ENCODE data around the gene CCL16. TPM values are rescaled to one million over a fixed set of nuclear protein-coding genes. Genes with fewer than 3 reads are reported as not detected.
A peak's percentile ranks its signal among the peaks of the same experiment; 100 is the strongest.

The CCL16 gene
- total and polyA plus RNA-seq, 2 of the 8 experiments (the other 6 are each of a cell fraction or from before 2014, with no cell fraction given) = not detected

GRCh38 chr17:36001110-36001771, 19.9 kb upstream of the CCL16 start, which contains the start of gene CCL15:
Gene CCL15 (minus strand): TSS chr17:36001553. CDS start chr17:36001492, 61 bp downstream.
- Histone ChIP-seq H3K56ac (replicated peaks; ENCODE audit: insufficient read length, low read depth, low read length) (no peak within 1 kb of the TSS), H4K8ac (ENCODE audit: extremely low read depth, insufficient read depth, low read length) (peak within 1 kb of the TSS; percentile 12; the same call in 1 of the 2 replicates), H2BK20ac (ENCODE audit: low read length) (no peak within 1 kb of the TSS), H3K18ac (ENCODE audit: extremely low read depth, low read length) (no peak within 1 kb of the TSS), H3K4me3 (ENCODE audit: extremely low read depth in 1 of 4, insufficient read depth in 2 of 4, low read depth in 3 of 4, low read length in 4 of 4) (no peak within 1 kb of the TSS), H4K20me1 (replicated peaks in 1 of 2; ENCODE audit: control insufficient read depth in 1 of 2, insufficient read depth in 2 of 2, low read length in 2 of 2) (no peaks in the 10 kb centered on the region), H3K9ac (replicated peaks in 1 of 4; ENCODE audit: extremely low read depth in 1 of 4, low read depth in 3 of 4, low read length in 3 of 4) (no peak within 1 kb of the TSS), H3K36me3 (ENCODE audit: control insufficient read depth in 2 of 4, insufficient read depth in 4 of 4, low read length in 3 of 4) (no peaks in the 10 kb centered on the region), H2AFZ (ENCODE audit: low read length) (no peak within 1 kb of the TSS), H3K4ac (replicated peaks; ENCODE audit: insufficient read length, low read depth, low read length) (no peak within 1 kb of the TSS), H3K79me2 (ENCODE audit: control insufficient read depth in 1 of 2, insufficient read depth in 2 of 2, low read length in 2 of 2) (no peaks in the 10 kb centered on the region), H3K23me2 (ENCODE audit: low read depth, low read length) (no peaks in the 10 kb centered on the region), H2BK120ac (replicated peaks; ENCODE audit: low read depth, low read length) (no peak within 1 kb of the TSS), H3K23ac (ENCODE audit: insufficient read length) (no peak within 1 kb of the TSS), H2BK15ac (ENCODE audit: low read length) (no peak within 1 kb of the TSS), H2BK5ac (ENCODE audit: low read depth, low read length) (no peak within 1 kb of the TSS), H4K91ac (replicated peaks; ENCODE audit: insufficient read length, low read length) (no peak within 1 kb of the TSS), H3K14ac (ENCODE audit: insufficient read length) (no peak within 1 kb of the TSS), H3K4me2 (ENCODE audit: insufficient read depth in 1 of 2, low read depth in 2 of 2, low read length in 2 of 2) (no peak within 1 kb of the TSS), H2BK12ac (ENCODE audit: low read depth, low read length) (no peak within 1 kb of the TSS), H3K9me3 (ENCODE audit: insufficient read depth in 2 of 2, low read depth in 1 of 2, low read length in 1 of 2) (no peaks in the 10 kb centered on the region), H4K5ac (ENCODE audit: insufficient read length, low read depth, low read length) (no peak within 1 kb of the TSS), H3K27me3 (replicated peaks in 1 of 4; ENCODE audit: control insufficient read depth in 3 of 4, extremely low read depth in 1 of 4, insufficient read depth in 3 of 4, low read length in 3 of 4) (no peaks in the 10 kb centered on the region), H2AK5ac (ENCODE audit: low read depth, low read length) (no peak within 1 kb of the TSS), H3K27ac (ENCODE audit: low read depth, low read length) (no peak within 1 kb of the TSS), H3K4me1 (replicated peaks in 1 of 4; ENCODE audit: control insufficient read depth in 3 of 4, insufficient read depth in 4 of 4, low read length in 3 of 4) (0 out of 7 replicates have a peak, but pooled peaks cover 0 to 2% (median 0%) of the 10 kb centered on the region in 4 experiments), H3K79me1 (ENCODE audit: low read depth, low read length) (no peaks in the 10 kb centered on the region)
- 84% methylated on average over 6 of the region's 6 CpGs; no CpG with 5 or more reads in 1 of the 2 experiments for whole genome bisulfite sequencing, 2 experiments (ENCODE audit: extremely low coverage in 1 of 2, insufficient coverage in 1 of 2, insufficient read length in 1 of 2, insufficient replicate concordance in 2 of 2, low coverage in 1 of 2, low lambda C conversion rate in 2 of 2, missing lambda C conversion rate in 1 of 2)
- DNase-seq (ENCODE audit: low read depth in 1 of 2, low spot score in 2 of 2) = no peak
- ChIA-PET POLR2A (ENCODE audit: partially characterized antibody) (no interaction called here), CTCF (ENCODE audit: partially characterized antibody) (interaction anchor here (1.2 to 1.8 kb wide), 3 partner anchors 12 to 152 kb away, joined by 3 to 5 read pairs (median 3); no protein-coding TSS in a partner anchor)
- FAIRE-seq = no peak
- TF ChIP-seq BACH1 (IDR thresholded peaks at IDR 0.05; ENCODE audit: low read length) = no peak

Measured in H1 (cell line).